ENCODE data around the gene OXGR1.

DNA sequence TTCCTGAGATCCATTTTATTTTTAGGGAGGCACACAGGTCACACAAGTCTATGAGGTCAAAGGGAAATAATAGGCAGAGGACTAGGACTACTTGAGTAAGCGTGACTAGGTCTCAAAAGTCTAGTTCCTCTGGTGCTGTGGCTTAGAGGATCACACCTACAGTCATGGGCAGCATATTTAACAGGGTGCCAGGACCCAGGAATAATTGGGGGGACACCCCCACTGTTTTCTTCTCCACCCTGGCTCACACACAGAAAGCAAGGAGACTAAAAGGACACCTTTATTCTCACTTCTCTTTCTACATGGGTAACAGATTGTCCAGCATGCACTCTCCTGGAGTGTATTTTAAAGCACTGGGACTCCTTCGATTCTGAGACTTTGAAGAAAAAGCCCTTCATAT, 26.2 kb downstream of the OXGR1 start:
- no peak for TF ChIP-seq POLR2AphosphoS5 (IDR thresholded peaks at IDR 0.05; ENCODE audit: low read depth, low read length)
- TF ChIP-seq, protein P1, sequence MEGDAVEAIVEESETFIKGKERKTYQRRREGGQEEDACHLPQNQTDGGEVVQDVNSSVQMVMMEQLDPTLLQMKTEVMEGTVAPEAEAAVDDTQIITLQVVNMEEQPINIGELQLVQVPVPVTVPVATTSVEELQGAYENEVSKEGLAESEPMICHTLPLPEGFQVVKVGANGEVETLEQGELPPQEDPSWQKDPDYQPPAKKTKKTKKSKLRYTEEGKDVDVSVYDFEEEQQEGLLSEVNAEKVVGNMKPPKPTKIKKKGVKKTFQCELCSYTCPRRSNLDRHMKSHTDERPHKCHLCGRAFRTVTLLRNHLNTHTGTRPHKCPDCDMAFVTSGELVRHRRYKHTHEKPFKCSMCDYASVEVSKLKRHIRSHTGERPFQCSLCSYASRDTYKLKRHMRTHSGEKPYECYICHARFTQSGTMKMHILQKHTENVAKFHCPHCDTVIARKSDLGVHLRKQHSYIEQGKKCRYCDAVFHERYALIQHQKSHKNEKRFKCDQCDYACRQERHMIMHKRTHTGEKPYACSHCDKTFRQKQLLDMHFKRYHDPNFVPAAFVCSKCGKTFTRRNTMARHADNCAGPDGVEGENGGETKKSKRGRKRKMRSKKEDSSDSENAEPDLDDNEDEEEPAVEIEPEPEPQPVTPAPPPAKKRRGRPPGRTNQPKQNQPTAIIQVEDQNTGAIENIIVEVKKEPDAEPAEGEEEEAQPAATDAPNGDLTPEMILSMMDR (IDR thresholded peaks at IDR 0.05): no peak
- TF ChIP-seq SIN3A (IDR thresholded peaks at IDR 0.05; ENCODE audit: borderline replicate concordance, insufficient read depth, low read depth, low read length): no peak

All from Panc1 (cell line).